NCI-H82 treated with DMSO at 0.1 percent for 48 hours (cell line): Measurements from ENCODE around the gene SCO2.
A peak's percentile ranks its signal among the peaks of the same experiment; 100 is the strongest.

ENCODE experiments used
- DNase-seq: peaks from one replicate; lab custom pipeline; 2025; ENCODE audit not compliant: unreplicated experiment; lab: John Stamatoyannopoulos, UW

SCO2 gene

DNA sequence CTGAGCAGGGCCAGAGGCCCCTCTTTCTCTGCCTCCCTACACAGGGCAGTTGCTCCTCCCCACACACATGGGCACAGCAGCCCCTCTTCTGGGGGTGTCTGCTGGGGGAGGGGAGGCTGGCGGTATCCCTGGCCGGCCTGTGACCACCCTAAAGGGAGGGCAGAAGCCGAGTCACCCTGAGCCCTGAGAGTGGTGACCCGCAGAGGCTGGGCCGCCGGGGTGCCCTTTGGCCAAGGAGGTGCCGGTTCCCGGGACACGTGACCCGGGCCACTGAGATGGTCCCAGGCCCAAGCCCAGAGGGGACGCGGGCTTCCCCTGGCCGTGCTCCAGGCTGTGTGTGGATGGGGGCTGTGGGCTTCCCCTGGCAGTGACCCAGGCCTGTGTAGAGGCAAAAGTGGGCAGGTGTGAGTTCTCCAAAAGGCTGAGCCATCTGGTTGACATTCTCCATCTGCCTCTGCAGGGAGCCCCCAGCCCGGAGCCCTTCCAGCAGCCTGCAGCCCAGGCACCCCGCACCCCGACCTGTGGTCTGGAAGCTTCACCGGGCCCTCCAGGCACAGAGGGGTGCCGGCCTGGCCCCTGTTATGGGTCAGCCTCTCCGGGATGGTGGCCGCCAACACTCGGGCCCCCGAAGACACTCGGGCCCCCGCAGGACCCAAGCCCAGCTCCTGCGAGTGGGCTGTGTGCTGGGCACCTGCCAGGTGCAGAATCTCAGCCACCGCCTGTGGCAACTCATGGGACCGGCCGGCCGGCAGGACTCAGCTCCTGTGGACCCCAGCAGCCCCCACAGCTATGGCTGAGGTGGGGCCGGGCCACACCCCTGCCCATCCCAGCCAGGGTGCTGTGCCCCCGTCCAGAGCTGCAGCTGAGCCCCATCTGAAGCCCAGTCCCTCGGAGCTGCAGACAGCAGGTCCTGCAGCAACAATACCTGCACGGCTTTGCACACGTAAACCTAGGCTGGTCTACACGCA is 43.0 kb downstream of the SCO2 start:
- DNase-seq: no peak

DNA sequence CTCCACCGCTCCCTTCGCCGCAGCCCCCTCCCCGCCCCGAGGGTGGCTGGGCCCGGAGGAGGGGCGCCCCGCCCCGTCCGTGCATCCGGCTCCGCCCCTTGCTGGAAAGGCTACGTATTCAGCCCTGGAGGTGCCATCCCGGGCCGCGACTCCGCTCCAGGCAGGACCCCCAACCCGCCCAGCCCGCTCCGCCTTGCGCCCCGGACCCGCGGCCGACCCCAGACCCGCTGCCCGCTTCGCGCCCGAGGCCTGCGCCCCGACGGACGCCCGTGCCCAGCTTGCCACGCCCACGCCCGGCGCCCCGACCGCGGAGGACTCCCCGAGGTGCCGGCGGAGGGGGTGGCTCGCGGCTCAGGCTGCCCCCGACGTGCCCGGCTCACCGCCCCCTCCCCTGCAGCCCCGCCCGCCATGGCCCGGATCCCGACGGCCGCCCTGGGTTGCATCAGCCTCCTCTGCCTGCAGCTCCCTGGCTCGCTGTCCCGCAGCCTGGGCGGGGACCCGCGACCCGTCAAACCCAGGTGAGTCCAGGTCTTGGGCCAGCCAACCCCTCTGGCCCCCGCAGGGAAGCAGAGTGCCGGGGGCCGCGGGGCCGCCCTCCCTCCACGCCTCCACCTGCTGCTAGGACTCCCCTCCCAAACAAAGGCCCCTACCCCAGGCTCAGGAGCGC is 43.8 kb downstream of the SCO2 start, which contains the start of gene ADM2:
TSS of gene ADM2 (plus strand) at position 104 of the 667 bp plus-strand sequence. CDS start at position 409, 305 bp downstream.
- no peak for DNase-seq

DNA sequence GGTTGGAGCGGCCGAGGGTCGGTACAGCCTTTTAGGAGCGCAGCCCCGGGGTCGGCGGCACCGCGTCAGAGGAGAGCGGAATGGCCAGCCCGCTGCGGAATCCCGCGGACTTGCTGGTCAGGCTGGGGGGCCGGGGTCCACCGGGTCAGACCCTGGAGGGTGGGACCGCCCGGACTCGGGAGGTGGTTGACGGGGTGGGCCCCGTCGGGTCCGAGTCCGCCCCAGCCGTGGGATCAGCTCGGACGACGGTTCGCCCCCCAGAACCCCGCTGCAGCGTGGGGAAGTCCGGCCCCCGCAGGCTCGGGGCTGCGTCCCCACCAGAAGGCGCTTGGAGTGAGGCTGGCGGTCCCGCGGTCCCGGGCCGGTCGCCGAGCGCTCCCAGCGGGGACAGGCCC is 44.4 kb downstream of the SCO2 start:
- no peak for DNase-seq

DNA sequence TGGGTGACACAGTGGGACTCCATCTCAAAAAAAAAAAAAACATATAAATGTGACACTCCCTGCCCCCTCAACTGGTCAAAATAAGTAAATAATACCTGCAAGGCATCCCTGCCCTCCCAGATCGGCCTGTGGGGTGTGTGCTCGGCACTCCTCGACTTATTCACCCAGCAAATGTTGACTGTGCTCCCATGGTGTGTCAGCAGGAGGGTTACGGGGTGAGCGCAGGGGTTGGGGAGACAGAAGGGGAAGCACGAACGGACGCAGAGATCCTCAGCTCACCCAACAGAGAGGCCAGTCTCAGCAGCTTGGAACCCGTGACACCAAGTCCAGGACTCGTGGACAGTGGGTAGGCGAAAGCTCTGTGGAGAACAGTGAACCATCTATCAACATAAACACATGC is 45.7 kb downstream of the SCO2 start:
- DNase-seq: no peak

DNA sequence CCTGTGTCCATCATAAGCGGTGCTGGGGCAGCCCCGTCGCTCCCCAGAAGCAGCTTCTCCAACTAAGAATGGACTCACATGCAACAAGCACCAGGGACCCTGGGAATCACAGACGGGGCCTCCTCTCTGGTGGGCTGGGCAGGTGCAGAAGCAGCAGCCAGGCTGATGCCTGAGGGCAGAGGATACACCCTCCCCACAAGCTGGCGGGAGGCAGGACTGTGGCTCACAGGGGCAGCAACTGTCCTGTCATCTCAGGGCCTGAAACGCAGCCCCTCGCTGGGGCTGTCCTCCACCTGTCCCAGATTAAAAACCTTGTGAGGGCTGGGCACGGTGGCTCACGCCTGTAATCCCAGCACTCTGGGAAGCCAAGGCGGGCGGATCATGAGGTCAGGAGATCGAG is 47.5 kb downstream of the SCO2 start:
- no peak for DNase-seq

DNA sequence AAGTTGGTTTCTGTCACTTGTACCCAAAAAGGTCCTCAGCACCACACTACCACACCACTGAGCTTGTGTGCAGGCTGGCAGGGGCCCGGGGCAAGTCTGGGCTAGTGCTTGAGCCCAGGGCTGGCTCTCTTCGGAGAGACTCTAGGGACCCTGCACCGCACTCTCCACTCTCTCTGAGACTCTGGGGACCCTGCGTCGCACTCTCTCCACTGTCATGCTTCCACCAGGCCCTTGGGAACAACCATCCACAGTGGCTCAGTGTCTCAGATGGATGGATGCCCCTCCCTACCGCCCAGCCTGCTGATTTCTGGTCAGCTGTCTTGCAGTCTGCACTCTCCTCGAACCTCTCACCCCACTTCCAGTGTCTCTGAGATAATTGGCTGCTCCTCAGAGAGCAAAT is 48.5 kb downstream of the SCO2 start:
- DNase-seq: no peak

DNA sequence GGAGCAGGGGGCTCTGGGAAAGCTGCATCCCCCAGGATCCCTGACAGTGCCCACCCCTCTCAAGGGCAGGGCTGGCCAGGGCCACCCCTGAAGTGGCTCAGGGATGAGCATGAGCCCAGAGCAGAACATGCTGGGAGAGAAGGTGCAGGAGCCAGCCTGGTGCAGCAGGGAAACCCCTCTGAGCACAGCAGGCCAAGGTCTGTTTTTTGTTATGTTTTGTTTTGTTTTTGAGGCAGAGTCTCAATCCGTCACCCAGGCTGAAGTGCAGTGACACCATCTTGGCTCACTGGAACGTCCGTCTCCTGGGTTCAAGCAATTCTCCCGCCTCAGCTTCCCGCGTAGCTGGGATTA is 49.8 kb downstream of the SCO2 start:
- DNase-seq: no peak

DNA sequence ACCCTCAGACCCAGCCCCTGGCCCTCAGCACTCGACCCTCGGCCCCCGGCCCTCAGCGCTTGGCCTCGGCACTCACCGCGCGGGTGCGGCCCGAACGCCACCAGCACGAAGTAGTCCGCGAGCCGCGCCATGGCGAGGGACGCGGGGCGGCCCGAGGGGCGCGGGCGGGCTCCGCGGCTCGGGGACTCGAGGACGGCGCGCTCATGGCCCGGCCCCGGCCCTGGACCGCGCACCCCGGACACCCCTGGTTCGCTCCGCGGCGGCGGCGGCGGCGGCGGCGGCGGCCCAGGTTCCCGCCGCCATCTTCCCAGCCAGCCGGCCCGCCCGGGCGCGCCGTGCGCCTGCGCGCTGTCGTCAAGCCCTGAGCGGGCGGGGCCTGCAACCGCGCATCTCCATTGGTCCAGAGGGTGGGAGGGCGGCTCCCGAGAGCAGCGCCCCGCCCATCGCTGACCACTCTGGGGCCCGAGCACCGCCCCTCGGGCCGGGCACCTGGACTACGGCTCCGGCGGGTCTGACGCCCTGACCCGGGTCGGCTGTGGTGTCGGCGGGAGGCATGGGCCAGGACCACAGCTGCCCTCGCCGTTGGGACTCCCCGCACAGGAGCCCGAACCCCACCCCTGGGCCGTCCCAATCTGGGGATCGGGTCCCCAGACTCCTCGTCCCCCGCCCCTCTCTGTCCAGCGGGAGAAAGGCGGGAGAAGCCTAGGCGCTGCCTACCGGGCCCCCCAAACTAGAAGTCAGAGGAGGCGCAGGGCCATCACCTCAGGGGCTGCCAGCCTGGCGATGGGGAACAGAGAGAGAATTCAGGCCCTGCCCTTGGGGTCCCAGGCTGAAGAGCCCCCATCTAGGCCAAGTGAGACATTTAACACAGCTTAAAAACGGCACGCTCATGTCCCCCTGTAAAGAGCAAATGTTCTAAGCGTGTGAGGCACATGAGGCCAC is 50.4 kb downstream of the SCO2 start, which contains the start of gene SBF1:
TSS of gene SBF1 (minus strand) at position 326 of the 942 bp plus-strand sequence. CDS start at position 131, 195 bp downstream.
- DNase-seq: peak; percentile 43

DNA sequence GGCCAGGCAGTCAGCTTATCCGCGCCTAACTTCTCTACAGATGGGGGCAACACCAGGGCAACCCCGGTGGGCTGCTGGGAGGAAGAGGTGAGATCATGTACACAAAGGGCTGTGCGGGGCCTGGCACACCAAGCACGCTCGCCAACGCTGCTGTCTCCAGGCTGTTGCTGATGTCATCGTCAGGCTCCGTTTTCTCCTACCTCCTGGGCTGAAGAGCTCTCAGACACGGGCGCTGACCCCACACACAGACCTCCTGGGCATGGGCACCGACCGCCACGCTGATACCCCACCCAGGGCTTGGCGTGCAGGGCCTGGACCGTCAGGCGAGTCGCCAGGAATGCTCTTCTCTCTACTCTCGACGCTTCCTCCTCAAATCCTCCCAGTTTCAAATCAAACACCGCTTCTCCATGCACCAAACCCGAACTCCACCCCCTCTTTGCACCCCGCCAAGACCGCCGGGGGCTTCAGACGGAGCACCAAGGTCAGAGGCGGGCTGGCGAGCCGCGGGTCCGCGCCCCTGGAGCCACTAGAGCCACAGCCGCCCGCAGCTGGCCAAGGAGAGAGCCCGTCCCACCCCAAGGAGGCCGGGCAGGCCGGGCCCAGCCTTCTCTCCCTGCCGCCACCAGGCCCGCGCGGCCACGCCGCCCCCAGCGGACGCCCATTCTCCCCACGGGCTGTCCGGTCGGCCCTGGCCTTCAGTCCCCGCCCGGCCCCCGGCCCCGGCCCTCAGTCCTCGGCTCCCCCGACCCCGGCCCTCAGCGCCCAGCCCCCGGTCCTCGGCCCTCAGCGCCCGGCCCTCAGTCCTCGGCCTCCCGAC is 51.3 kb downstream of the SCO2 start:
- no peak for DNase-seq
